Ascending aorta (tissue), 2 donors: ENCODE data around the gene PFAS. TPM values are rescaled to one million over a fixed set of nuclear protein-coding genes. Genes with fewer than 3 reads are reported as not detected.

ENCODE experiments used
- DNase-seq, 2 donors: peaks; one replicate each; pipeline ENCODE4 v3.0.0-alpha.2; 2019; ENCODE audit warnings: low spot score in 2 of 2
- H3K27ac ChIP-seq, 2 donors: fragments of 200-600 bp; sonication (generic); one replicate each; pipeline ENCODE4 v1.5.1; 2016 to 2017; ENCODE audit warnings: mild to moderate bottlenecking in 1 of 2
- H3K27me3 ChIP-seq: fragments of 200-600 bp; sonication (generic); one replicate; pipeline ENCODE4 v1.5.1; 2017
- H3K36me3 ChIP-seq, 2 donors: fragments of 200-600 bp; sonication (generic); one replicate each; pipeline ENCODE4 v1.5.1; 2016
- H3K4me1 ChIP-seq, 2 donors: fragments of 200-600 bp; sonication (generic); one replicate each; pipeline ENCODE4 v1.5.1; 2016 to 2017; ENCODE audit warnings: mild to moderate bottlenecking in 1 of 2
- H3K4me3 ChIP-seq, 2 donors: fragments of 200-600 bp; sonication (generic); one replicate each; pipeline ENCODE4 v1.5.1; 2016 to 2017; ENCODE audit warnings: mild to moderate bottlenecking in 1 of 2
- H3K9me3 ChIP-seq, 2 donors: fragments of 200-600 bp; sonication (generic); one replicate each; pipeline ENCODE4 v1.5.1; 2016
- CTCF ChIP-seq, 3 experiments: fragments of 200-600 bp in 2 of 3; fragments of 450-650 bp in 1 of 3; sonication (generic) in 2 of 3; IDR thresholded peaks; one replicate each; pipeline ENCODE4 v1.5.1; 2016 to 2019; ENCODE audit warnings: antibody characterized with exemption in 3 of 3, mild to moderate bottlenecking in 1 of 3, moderate library complexity in 1 of 3
- intact Hi-C: fragments of 100-400 bp; cut with DNase I; formaldehyde crosslinking; loops from one replicate; pipeline ENCODE4 v1.15.1; 2023
- total RNA-seq: library from RNA; depleted of rRNA; stranded (reverse); fragments of >200 nt; gene quantifications from one replicate; pipeline ENCODE4 v1.1.0, GENCODE V29; 2016

Gene PFAS
- total RNA-seq, 1 donor from 2014 or later = 108 TPM

- Histone ChIP-seq H3K27ac (no peak overlapping the region), H3K4me1 (peaks cover 4 to 16% of the 10 kb centered on the region in 2 donors), H3K36me3 (no peaks in the 10 kb centered on the region), H3K9me3 (no peaks in the 10 kb centered on the region), H3K4me3 (no peak overlapping the region), H3K27me3 (no peaks in the 10 kb centered on the region)
- intact Hi-C loops = no loop called here
- no peak for TF ChIP-seq CTCF (IDR thresholded peaks at IDR 0.05)
- DNase-seq = no peak
Measured at GRCh38 chr17:8292639-8293395, 43.7 kb downstream of the PFAS start.

GRCh38 chr17:8294361-8294760 is 45.3 kb downstream of the PFAS start:
- no peak for DNase-seq
- H3K27ac ChIP-seq = peak overlapping the region; percentile 82 to 83
- peak overlapping the region in 1 of 2 donors; percentile 74 for H3K4me3 ChIP-seq
- H3K9me3 ChIP-seq = no peaks in the 10 kb centered on the region
- TF ChIP-seq CTCF (IDR thresholded peaks at IDR 0.05) = no peak
- H3K27me3 ChIP-seq = no peaks in the 10 kb centered on the region
- intact Hi-C loops = no loop called here
- no peaks in the 10 kb centered on the region for H3K36me3 ChIP-seq
- peaks cover 1 to 10% of the 10 kb centered on the region in 2 donors for H3K4me1 ChIP-seq

- intact Hi-C loops = loop anchor here (5.0 kb wide), 1 partner anchor 108 kb away; no protein-coding TSS in a partner anchor
- peak overlapping the region; percentile 73 to 74 for H3K4me3 ChIP-seq
- peaks cover 0 to 5% of the 10 kb centered on the region in 2 donors for H3K4me1 ChIP-seq
- no peaks in the 10 kb centered on the region for H3K36me3 ChIP-seq
- no peaks in the 10 kb centered on the region for H3K9me3 ChIP-seq
- no peaks in the 10 kb centered on the region for H3K27me3 ChIP-seq
- no peak for TF ChIP-seq CTCF (IDR thresholded peaks at IDR 0.05)
- DNase-seq = no peak
- peak overlapping the region; percentile 82 to 83 for H3K27ac ChIP-seq
Measured at GRCh38 chr17:8294814-8295316, 45.8 kb downstream of the PFAS start.

- Histone ChIP-seq H3K4me1 (no peaks in the 10 kb centered on the region), H3K4me3 (no peak overlapping the region), H3K27me3 (no peaks in the 10 kb centered on the region), H3K36me3 (no peaks in the 10 kb centered on the region), H3K9me3 (no peaks in the 10 kb centered on the region), H3K27ac (no peak overlapping the region)
- no peak for TF ChIP-seq CTCF (IDR thresholded peaks at IDR 0.05)
- DNase-seq = no peak
- intact Hi-C loops = loop anchor here (1.0 to 5.0 kb wide), 2 partner anchors 77 to 208 kb away; no protein-coding TSS in a partner anchor
Measured at GRCh38 chr17:8300226-8300625, 51.1 kb downstream of the PFAS start.

- Histone ChIP-seq H3K27ac (no peak overlapping the region), H3K27me3 (no peaks in the 10 kb centered on the region)
- TF ChIP-seq CTCF (IDR thresholded peaks at IDR 0.05) = peak; percentile 59 to 83 (median 76)
Measured at GRCh38 chr17:8300627-8301242, 51.6 kb downstream of the PFAS start.

More at GRCh38 chr17:8300627-8301242, 51.6 kb downstream of the PFAS start:
- H3K9me3 ChIP-seq = no peaks in the 10 kb centered on the region
- no peak overlapping the region for H3K4me3 ChIP-seq
- no peaks in the 10 kb centered on the region for H3K36me3 ChIP-seq
- DNase-seq = peak; percentile 20 to 70
- no peaks in the 10 kb centered on the region for H3K4me1 ChIP-seq
- intact Hi-C loops = loop anchor here (1.0 to 5.0 kb wide), 3 partner anchors 77 to 240 kb away; no protein-coding TSS in a partner anchor
